Measurements from ENCODE around the gene AGBL1.
"Not testable (repeated sequence)": the region's sequence is repeated elsewhere in the genome, so short reads cannot be mapped to it uniquely, and the experiment has no call there.

The AGBL1 gene

DNA sequence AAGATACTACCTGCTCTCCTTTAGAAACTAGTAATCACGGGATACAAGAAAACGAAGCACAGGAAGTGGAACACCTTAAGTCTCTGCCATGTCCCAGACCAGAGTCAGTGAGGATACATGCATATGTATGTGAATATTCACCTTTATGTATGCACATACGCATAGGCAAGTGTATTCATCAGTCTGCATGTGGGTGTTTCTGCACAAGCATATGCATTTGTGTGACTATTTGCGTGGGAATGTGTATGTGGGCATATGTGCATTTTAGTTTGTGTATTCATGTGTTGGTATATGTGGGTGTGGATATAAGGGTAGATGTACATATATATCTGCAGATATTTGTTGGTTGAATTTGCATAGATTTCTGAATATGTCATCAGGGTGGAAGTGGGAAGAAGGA lies 889.7 kb downstream of the AGBL1 start:
- DNase-seq (no peak), ATAC-seq (no peak)
- H3K27ac Mint-ChIP-seq, result no peak overlapping the region

DNA sequence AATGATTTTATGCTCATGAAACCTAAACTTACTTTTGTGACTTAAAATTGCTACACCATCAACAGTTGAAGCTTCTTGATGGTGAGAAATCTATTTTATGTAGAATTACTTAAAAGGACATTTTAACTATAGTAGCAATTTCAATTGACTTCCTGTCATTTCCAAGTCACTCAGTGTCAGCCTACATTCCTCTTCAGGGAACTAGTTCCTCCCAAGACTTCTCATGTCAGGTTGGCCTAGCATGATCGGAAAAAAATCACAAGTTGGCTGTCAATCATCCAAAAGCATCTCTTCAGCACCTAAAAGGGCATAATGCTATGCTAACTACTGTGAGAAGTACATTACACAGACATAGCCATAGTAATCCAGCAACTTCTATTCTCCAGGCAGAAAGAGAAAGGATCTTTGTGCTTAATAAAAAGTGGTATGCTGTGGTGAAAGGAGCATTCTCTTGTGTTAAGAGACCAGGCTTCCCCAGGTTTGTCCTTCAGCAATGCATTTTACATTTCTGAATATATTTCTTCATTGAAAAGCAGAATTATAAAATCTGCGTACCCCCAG lies 893.7 kb downstream of the AGBL1 start:
- H3K4me3 Mint-ChIP-seq, result no peak overlapping the region
- peaks cover 9% of the 10 kb centered on the region for H3K27me3 Mint-ChIP-seq
- peaks cover 7 to 8% of the 10 kb centered on the region in 2 donors for H3K9me3 Mint-ChIP-seq
- no peak overlapping the region for H3K27ac Mint-ChIP-seq
- DNase-seq, result no peak
- ATAC-seq, result no peak
- H3K4me1 Mint-ChIP-seq, result no peaks in the 10 kb centered on the region

More for the DNA sequence above, 889.7 kb downstream of the AGBL1 start:
- H3K4me3 Mint-ChIP-seq, result no peak overlapping the region
- H3K27me3 Mint-ChIP-seq, result no peaks in the 10 kb centered on the region
- H3K4me1 Mint-ChIP-seq, result no peaks in the 10 kb centered on the region
- H3K9me3 Mint-ChIP-seq, result peaks cover 7 to 8% of the 10 kb centered on the region in 2 donors

DNA sequence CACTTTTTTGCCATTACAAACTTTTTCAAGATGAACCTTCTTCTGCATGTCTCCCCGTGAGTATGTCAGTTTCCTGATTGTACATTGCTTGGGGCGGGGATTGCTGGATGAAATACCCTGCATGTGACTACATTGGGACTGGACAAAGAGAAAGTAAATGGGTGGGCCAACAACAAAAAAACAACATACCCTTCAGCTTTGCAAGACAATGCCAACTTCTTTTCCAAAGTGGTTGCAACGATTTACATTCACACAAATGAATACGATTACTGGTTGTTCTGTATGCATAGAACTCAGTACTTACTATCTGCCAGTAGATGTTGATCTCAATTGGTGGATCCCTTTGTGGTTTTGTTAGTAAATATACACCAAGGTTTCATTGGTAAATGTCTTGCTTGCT lies 908.4 kb downstream of the AGBL1 start:
- Mint-ChIP-seq H3K27ac (no peak overlapping the region), H3K4me3 (no peak overlapping the region), H3K9me3 (no peaks in the 10 kb centered on the region), H3K4me1 (no peaks in the 10 kb centered on the region), H3K27me3 (peaks cover 7% of the 10 kb centered on the region)
- DNase-seq, result no peak
- ATAC-seq, result no peak

DNA sequence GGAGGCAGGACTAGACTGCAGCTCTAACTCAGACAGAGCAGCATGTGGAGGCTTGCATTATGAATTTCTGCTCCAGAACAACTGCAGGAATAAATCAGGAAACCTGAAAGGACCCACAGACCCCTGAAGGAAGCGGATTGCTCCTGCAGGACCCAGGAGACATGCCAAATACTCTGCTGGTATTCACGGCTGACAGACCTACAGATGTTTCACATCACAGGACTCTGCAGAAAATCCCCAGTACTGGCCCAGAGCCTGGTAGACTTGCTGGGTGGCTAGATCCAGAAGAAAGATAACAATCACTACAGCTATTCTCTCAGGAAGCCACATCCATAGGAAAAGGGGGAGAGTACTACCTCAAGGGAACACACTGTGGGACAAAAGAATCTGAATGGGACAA lies 942.1 kb downstream of the AGBL1 start:
- Mint-ChIP-seq H3K27me3 (peaks cover 37% of the 10 kb centered on the region), H3K4me3 (no peak overlapping the region), H3K9me3 (peaks cover 26 to 48% of the 10 kb centered on the region in 2 donors), H3K27ac (no peak overlapping the region), H3K4me1 (no peaks in the 10 kb centered on the region)
- ATAC-seq (no peak), DNase-seq (no peak)

DNA sequence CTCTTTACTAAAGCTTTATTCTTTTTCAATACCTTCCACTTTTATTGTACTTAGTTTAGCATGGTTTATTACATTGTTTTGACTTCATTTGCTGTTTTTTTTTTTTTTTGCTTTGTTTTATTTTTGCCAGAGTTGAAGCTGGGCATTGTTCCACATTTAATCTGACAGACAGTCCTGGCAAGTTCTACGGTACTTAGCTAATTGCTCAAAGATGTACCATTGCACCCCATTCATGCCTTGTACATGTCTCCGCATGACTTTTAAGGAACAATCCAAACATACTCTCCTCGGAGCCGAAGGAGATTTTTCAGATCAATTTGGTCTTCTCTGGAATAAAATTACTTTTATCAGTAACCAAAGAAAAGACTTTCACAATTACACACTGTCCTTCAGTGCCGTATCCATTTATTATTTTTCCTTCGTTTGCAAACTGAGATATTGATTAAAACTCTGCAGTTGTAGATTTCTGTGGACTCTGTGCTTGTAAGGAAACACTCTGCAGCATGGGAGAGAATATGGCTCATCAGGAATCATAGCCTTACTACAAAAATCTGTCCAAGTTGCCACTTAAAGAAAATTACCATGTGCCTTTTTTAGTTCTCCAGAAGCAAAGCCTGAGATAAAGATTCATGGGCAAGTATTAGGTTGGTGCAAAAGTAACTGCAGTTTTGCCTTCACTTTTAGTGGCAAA lies 952.0 kb downstream of the AGBL1 start:
- no peak for DNase-seq
- Mint-ChIP-seq H3K9me3 (peaks cover under 1 to 8% of the 10 kb centered on the region in 2 donors), H3K27me3 (peaks cover 11% of the 10 kb centered on the region), H3K4me1 (no peaks in the 10 kb centered on the region), H3K4me3 (no peak overlapping the region), H3K27ac (peak overlapping the region in 1 of 2 donors; percentile 63)
- no peak for ATAC-seq

DNA sequence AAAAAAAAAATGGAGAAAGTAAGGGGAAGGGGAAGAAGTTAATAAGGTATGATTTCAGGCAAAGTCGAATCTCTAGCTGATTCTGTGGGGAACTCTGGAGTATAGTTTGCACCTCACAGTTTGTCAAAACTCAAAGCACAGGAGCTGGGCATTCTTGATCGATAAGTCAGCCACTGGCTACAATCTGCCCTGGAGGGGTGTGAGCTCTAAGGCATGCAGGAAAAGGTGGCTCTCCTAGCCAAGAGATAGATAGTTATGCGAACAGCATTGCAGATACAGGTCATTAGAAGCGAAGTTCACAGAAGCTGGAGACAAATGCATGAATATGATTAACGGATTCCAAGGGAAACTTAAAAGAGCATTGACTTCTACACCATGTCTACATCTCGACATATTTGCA lies 952.6 kb downstream of the AGBL1 start:
- H3K4me1 Mint-ChIP-seq, result no peaks in the 10 kb centered on the region
- ATAC-seq, result no peak

DNA sequence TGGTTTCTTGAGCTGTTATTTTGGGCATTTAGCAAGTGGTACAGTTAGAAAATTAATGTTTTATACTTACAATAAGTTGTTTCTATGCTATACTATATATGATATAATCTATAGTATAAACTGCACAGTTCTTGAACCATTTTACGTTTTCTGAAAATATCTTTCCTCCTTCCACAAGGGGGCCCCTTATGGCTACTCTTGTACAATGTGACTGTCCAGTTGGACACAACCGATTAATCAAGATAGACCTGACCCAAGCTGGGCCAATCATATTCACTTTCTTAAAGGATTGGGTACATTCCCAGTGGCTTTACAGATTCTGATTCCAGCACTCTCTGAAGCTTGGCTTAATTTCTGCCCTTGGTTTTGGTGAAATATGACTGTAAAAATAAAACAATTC lies 953.4 kb downstream of the AGBL1 start:
- no peak for DNase-seq
- H3K27me3 Mint-ChIP-seq, result peaks cover 11% of the 10 kb centered on the region
- ATAC-seq, result no peak
- peaks cover 0 to 5% of the 10 kb centered on the region in 2 donors for H3K9me3 Mint-ChIP-seq
- no peaks in the 10 kb centered on the region for H3K4me1 Mint-ChIP-seq
- no peak overlapping the region for H3K27ac Mint-ChIP-seq
- no peak overlapping the region for H3K4me3 Mint-ChIP-seq

More for the DNA sequence above, 952.6 kb downstream of the AGBL1 start:
- peaks cover 0 to 5% of the 10 kb centered on the region in 2 donors for H3K9me3 Mint-ChIP-seq
- DNase-seq, result no peak
- no peak overlapping the region for H3K27ac Mint-ChIP-seq
- H3K27me3 Mint-ChIP-seq, result peaks cover 11% of the 10 kb centered on the region
- no peak overlapping the region for H3K4me3 Mint-ChIP-seq

DNA sequence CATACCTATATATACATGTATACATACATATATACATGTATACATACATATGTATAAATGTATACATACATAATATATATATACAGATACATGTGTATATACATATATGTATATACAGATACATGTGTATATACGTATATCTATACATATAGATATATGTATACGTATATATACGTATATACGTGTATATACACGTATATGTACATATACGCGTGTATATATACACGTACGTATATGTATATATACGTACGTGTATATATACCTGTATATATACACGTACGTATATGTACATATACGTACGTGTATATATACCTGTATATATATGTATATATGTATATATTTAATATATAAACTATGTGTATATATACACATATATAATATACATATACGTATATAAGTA lies 955.2 kb downstream of the AGBL1 start:
- no peak for DNase-seq
- Mint-ChIP-seq H3K27ac (no peak overlapping the region), H3K4me3 (no peak overlapping the region), H3K27me3 (peaks cover 19% of the 10 kb centered on the region), H3K4me1 (no peaks in the 10 kb centered on the region), H3K9me3 (peaks cover 0 to 5% of the 10 kb centered on the region in 2 donors)
- ATAC-seq, result no peak

DNA sequence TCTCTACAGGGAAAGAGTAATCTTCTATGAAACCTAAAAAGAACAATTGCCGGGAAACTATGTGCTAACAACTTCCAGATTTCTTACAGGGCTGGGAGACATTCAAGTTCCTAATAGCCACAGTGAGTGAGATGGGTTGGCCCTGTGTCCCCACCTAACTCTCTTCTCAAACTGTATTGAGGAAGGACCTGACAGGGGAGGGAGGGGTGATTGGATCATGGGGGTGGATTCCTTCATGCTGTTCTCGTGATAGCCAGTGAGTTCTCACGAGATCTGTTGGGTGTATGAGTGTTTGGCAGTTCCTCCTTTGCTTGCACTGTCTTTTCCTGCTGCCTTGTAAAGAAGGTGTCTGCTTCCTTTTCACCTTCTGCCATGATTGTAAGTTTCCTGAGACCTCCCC lies 958.7 kb downstream of the AGBL1 start:
- DNase-seq (no peak), ATAC-seq (no peak)
- no peak overlapping the region for H3K4me3 Mint-ChIP-seq
- no peak overlapping the region for H3K27ac Mint-ChIP-seq
- no peaks in the 10 kb centered on the region for H3K4me1 Mint-ChIP-seq
- peaks cover 0 to 5% of the 10 kb centered on the region in 2 donors for H3K9me3 Mint-ChIP-seq
- peaks cover 19% of the 10 kb centered on the region for H3K27me3 Mint-ChIP-seq

DNA sequence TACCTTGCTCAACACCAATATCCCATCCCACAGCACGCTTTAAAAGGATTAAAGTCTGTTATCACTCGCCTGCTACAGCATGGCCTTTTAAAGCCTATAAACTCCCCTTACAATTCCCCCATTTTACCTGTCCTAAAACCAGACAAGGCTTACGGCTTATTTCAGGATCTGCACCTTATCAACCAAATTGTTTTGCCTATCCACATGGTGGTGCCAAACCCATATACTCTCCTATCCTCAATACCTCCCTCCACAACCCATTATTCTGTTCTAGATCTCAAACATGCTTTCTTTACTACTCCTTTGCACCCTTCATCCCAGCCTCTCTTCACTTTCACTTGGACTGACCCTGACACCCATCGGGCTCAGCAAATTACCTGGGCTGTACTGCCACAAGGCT lies 962.9 kb downstream of the AGBL1 start:
- not testable (repeated sequence) for H3K27ac Mint-ChIP-seq, H3K4me3 Mint-ChIP-seq, H3K4me1 Mint-ChIP-seq, H3K9me3 Mint-ChIP-seq, H3K27me3 Mint-ChIP-seq, DNase-seq, ATAC-seq

DNA sequence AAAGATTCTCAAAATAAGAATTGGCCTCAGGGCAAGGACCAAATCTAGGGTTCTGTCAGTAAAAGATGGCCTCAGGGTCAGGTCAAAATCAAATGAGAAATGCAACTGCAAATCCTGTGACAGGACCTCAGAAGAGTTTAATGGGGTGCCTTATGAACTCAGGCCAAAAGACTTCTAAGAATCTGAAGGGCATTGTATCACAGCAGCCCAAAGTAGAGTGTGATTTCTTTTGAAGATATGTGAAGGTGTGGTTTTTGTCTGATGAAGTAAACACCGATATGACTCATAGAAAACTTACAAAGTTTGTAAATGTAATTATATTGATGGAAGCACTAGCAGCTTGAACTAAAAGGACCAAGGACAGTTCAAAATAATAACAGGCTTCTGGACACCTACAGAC lies 966.1 kb downstream of the AGBL1 start:
- no peak overlapping the region for H3K4me3 Mint-ChIP-seq
- no peak for DNase-seq

DNA sequence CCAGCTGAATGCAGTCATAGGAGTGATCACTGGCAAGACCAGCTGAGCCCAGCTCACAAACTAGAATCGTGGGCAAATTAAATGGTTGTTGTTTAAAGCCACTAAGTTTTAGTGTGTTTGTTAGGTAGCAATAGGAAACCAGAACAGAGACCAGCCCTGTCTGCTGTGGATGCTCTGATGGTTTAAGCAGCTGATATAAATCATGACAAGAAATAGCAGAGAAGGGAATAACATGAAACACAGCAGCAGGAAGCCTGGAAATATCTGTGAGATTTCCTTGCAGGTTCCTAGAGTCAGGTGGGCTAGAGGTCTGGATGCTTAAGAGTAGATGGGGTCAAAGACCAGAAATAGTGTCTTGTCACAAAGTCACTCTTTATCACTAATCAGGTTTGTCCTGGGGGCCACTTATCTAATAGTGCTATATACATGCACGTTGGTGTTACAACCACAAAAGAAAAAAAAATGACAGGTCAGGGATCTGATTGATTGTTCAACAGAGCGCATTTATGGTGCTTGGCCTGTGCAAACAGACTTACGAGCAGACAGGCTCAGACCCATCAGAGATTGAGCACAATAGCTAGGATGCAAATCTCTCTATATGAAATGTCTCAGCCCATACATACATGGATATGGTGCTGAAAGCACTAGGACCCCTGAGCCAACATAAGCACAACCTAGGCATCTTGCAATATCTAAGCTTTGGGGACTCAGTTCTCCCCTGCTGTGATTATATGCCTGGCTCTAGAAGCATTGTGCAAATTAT lies 967.7 kb downstream of the AGBL1 start:
- no peak overlapping the region for H3K4me3 Mint-ChIP-seq
- no peak overlapping the region for H3K27ac Mint-ChIP-seq
- H3K4me1 Mint-ChIP-seq, result no peaks in the 10 kb centered on the region
- no peak for DNase-seq
- ATAC-seq, result no peak
- H3K9me3 Mint-ChIP-seq, result no peaks in the 10 kb centered on the region
- peaks cover 10% of the 10 kb centered on the region for H3K27me3 Mint-ChIP-seq

More for the DNA sequence above, 966.1 kb downstream of the AGBL1 start:
- no peaks in the 10 kb centered on the region for H3K27me3 Mint-ChIP-seq
- ATAC-seq, result no peak
- no peaks in the 10 kb centered on the region for H3K4me1 Mint-ChIP-seq
- H3K9me3 Mint-ChIP-seq, result no peaks in the 10 kb centered on the region
- no peak overlapping the region for H3K27ac Mint-ChIP-seq
